ENCODE results near the gene NKAIN2.
"Not testable (repeated sequence)": the region's sequence is repeated elsewhere in the genome, so short reads cannot be mapped to it uniquely, and the experiment has no call there.

Gene NKAIN2

DNA sequence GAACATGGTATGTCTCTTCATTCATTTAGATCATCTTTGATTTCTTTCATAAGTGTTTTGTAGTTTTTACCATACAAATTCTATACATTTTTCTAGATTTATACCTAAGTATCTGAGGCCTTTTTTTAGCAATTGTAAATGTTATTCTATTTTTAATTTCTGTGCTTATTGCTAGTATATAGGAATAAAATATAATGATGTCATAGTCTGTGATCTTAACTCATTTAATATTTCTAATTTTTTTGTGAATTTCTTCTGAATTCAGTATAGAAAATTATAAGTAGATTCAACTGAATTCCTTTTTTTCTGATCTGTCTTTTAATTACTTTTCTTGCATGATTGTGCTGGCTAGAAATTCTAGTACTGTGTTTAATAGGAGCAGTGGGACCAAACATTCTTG lies 520.6 kb downstream of the NKAIN2 start:
- DNase-seq (ENCODE audit: low read depth in 2 of 2) = no peak

DNA sequence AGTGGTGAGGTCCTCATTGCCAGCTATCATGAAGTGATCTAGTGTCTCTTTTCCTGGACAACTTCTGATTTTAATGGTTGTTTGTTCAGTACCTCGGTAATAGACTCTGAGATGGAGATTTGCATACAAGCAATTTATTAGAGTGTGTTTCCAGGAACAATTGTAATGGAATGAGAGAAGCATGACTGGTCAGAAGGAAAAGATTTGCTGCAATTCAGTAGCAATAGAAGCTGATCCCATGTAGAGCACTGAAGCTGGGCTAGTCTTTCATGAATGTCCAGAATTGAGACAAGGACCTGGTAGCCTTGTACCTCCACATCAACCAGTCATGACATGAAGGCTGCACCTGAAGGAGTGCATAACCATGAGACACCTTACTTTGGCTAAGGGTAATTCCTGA lies 526.5 kb downstream of the NKAIN2 start:
- DNase-seq (ENCODE audit: low read depth in 2 of 2) = no peak

DNA sequence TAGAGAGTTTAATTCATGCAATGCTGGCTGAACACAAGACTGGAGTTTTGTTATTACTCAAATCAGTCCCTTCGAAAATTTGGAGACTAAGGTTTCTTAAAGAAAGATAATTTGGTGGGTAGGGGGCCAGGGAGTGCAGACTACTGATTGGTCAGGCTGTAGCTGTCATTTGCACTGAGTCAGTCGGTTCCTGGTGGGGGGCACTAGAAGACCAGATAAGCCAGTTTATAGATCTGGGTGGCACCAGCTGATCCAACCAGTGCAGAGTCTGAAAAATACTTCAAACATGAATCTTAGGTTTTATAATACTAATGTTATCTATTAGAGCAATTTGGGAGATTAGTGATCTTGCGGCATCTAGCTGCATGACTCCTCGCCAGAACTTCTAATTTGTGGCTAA lies 530.7 kb downstream of the NKAIN2 start:
- DNase-seq (ENCODE audit: low read depth in 2 of 2) = no peak

DNA sequence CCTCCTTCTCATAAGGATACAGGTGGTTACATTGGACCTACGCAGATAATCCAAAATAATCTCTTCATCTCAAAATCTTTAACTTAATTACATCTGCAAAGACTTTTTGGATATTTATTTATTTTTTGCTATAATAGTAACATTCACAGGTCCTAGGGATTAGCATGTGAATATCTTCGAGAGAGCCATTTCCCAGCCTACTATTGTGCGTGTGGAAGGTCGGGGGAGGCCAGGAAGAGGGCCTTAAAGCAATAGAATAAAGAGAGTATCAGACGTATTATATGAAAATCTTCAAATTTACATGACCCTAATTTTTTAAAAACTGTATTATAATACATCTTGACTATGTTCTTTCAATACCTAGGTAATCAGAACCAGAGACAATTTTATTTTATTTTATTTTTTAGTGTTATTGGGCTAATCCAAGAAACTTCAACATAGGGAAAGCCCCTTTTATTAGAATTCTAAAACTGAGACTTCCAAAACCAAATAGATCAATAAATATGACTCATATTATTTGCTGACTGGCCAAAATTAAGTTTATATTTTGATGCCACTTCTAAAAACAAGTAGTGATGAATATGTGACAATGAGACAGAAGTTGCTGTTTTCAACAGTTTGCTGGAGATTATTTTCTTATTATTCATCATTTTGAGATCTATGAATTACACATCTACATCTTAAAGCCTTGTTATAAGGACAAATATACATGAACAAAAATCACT lies 536.1 kb downstream of the NKAIN2 start:
- no peak for DNase-seq (ENCODE audit: low read depth in 2 of 2)

DNA sequence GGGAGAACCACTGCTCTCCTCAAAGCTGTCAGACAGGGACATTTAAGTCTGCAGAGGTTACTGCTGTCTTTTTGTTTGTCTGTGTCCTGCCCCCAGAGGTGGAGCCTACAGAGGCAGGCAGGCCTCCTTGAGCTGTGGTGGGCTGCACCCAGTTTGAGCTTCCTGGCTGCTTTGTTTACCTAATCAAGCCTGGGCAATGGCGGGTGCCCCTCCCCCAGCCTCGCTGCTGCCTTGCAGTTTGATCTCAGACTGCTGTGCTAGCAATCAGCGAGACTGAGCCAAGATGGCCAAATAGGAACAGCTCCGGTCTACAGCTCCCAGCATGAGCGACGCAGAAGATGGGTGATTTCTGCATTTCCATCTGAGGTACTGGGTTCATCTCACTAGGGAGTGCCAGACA lies 544.7 kb downstream of the NKAIN2 start:
- DNase-seq (ENCODE audit: low read depth in 2 of 2) = not testable (repeated sequence)

DNA sequence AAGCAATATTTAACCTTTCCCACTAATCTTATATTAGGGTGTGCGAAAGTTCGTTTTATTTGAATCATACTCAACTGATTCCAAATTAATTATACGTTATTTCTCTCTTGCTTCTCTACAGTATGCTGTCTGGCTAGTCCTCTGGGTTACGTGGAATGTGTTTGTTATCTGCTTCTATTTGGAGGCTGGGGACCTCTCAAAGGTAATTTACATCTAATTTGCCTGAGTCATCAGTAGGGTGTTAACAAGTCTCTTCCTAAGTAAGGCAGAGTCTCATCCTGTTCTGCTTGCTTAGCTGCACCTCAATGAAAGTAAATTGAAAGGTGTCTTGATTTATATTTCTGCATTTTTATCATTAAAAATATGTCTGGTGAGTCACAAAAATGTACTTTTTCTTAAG lies 551.5 kb downstream of the NKAIN2 start:
- no peak for DNase-seq (ENCODE audit: low read depth in 2 of 2)

DNA sequence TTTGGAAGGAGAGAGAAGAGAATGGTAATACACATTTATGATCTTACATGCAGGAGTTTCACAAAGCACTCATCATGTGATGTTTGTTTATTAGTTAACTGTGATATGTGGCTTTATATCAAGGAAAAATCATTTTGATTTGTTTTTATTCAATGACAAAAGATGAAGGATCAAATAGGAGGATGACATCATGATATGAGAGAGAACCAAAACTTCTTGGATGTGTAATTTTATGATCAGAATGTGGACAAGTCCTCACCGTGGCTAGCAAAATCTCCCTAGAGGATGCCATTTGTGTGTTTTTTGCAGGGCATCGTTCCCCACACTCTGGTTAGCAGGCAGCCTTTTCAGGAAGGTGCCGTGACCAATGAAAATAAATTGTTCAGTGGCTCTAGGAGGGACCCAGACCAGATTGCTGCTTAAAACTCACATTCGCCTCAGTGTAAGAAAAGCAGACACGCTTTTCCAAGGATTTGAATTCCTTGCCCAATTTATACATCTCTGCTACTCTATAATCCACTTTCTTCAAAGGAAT lies 552.7 kb downstream of the NKAIN2 start:
- DNase-seq (ENCODE audit: low read depth in 2 of 2) = no peak

DNA sequence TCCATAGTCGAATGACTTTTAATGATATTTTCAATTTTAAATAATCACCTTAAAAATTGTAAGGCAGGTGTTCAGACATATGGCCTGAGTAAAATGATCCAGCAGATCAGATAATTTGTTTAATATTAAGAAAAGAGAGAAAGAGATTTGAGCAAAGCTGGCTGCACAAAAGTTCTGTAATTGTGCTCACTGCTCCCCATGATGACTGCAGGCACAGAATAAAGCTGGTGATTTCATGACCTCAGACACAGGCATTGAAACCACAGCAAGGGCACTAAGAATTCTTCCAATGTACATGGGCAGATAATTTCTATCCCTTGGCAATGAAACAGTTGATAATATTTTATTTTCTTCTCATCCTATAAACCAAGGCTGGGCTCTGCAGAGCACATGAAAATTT lies 553.1 kb downstream of the NKAIN2 start:
- DNase-seq (ENCODE audit: low read depth in 2 of 2) = no peak

DNA sequence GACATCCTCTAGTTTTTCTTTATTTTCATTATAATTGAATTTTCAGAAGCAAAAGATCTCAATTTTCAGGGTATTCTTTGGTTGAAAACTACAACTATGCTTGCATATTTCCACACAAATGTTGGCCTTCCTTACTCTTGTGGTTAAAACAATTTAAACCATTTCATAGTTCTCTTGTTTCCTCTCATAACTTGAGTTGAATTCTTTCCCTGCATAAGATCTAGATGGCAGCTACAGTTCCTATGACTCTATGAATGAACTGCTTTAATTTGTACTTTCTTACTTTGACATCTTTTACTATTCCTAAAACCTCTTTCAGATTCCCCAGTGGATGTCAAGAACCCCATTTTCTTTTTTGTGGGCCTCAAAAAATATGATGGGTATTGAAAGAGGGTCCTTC lies 564.5 kb downstream of the NKAIN2 start:
- DNase-seq (ENCODE audit: low read depth in 2 of 2) = no peak

DNA sequence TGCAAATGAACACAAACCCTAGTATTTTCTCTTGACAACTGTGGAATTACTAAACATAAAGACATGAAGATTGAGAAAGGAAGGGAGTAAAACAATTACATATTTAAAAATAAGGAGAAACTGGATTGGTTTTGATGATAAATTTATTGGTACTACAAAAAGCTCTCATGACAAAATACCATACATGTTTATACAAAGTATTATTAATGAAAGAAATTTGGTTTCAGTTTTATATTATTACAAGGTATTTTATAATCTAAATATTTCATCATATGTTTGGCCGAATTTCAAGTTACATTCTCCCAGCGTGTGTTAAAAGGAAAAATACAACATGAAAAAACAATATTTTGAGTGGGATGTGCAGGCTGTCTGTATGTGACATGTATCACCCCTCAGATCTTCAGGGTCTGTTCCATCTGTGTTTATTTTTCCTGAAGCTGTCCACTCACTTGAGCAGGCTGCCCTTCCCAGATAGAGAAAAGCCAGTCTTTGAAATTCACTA lies 568.4 kb downstream of the NKAIN2 start:
- DNase-seq (ENCODE audit: low read depth in 2 of 2) = no peak

DNA sequence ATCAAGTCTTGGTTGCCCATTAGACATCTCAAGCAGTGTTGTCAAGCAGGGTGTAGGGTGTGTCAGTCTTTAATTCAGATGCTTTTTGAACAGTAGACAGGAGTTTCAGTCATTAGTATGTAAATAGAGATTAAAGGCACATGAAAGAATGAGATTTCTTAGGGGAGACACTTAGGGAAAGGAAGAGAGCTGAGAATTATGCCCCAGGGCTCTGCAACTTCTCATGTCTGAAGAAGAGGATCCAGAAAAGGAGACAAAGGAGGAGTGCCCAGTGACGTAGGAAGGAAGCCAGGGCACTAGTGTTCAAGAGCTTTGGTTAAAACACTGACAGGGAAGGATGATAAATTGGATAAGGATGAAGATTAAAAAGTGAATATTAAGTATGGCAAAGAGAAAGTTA lies 569.7 kb downstream of the NKAIN2 start:
- DNase-seq (ENCODE audit: low read depth in 2 of 2) = no peak

DNA sequence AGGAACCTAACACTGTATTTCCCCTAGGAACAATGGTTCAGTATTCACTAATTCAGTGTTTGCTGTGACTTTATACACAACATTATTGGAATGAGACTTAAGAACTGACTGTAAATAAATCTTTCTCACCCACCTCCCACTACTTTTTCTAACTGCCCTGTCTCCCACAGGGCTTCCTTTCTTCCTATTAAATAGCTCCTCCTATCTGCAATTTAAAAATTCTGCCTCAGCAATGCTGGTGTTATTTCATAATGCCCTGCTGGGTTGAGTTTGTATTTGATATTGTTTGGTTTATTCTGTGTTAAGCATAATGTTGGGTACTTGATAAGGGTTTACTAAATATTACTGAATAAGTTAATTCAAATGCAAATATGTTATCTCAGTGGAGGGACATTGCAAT lies 585.5 kb downstream of the NKAIN2 start:
- DNase-seq (ENCODE audit: low read depth in 2 of 2) = no peak

DNA sequence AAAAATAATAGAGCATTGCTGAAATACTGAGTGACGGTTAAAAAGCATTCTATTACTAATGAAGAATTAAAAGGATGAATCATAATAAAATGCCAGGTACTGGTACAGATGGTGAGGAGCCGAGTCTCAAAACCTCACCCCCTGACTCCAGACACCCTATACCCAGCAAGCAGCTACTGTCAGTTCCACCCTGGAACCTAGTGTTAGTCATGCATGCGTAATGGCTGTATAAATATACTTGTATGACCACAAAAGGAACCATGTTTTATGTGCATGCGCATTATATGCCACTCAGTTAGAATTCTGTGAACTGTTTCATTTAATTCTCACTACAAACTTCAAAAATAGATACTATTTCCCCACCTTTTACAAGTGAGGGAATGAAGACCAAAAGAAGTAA lies 589.9 kb downstream of the NKAIN2 start:
- no peak for DNase-seq (ENCODE audit: low read depth in 2 of 2)

DNA sequence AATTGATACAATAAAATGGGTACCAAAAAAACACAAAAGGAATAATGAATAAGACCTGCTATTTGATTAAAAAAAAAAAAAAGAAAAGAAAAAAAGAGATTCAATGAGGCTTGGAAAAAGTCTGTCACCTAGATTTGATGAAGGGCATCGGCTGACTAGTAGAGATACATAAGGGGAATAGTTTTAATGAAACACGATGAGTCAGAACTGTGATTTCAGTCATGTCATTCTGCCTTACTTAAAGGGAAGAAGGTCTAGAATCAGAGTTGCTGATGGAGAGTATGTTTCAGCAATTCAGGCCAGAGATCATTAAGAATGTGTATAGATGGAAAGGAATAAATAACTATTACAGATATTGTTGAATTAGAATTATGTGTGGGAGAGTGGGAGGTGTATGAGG lies 592.7 kb downstream of the NKAIN2 start:
- no peak for DNase-seq (ENCODE audit: low read depth in 2 of 2)

DNA sequence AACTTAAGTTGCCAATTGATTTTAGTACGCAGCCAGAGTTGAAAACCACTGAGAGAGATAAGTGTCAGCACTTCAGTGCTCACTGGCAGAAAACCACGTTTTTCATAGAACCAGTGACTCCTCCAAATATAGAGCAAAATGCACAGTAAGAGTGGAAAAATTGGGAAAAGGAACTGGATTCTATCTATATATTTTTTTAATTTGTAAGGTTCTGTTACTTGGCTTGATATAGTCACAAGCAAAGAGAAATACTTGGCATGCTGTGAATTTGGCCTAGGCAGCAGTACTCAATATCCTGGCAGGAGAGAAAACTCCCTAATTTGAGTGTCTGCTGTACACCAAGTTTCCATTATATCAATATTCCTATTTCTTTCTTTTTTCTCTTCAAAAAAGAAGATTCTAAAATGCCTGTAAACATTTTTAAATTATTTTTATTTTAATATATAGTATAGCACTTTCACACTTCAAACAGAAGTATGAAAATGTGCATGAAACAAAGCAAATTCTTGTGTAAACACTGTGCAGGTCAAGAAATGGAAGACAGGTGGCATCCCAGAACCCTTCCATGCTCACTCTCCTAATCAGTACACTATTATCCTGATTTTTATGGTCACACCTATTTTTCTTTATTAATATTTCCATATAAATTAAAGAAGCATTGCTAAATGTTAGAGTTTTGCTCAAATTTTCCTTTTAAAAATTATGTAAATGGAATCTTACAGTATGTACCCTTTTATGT lies 596.8 kb downstream of the NKAIN2 start:
- DNase-seq (ENCODE audit: low read depth in 2 of 2) = no peak

DNA sequence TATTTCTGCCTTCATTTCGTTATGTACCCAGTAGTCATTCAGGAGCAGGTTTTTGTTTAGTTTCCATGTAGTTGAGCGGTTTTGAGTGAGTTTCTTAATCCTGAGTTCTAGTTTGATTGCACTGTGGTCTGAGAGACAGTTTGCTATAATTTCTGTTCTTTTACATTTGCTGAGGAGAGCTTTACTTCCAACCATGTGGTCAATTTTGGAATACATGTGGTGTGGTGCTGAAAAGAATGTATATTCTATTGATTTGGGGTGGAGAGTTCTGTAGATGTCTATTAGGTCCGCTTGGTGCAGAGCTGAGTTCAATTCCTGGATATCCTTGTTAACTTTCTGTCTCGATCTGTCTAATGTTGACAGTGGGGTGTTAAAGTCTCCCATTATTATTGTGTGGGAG lies 606.8 kb downstream of the NKAIN2 start:
- not testable (repeated sequence) for DNase-seq (ENCODE audit: low read depth in 2 of 2)

DNA sequence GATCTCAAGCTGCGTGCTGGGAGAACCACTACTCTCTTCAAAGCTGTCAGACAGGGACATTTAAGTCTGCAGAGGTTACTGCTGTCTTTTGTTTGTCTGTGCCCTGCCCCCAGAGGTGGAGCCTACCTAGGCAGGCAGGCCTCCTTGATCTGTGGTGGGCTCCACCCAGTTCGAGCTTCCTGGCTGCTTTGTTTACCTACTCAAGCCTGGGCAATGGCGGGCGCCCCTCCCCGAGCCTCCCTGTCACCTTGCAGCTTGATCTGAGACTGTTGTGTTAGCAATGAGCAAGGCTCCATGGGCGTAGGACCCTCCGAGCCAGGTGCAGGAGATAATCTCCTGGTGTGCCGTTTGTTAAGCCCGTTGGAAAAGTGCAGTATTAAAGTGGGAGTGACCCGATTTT lies 609.0 kb downstream of the NKAIN2 start:
- DNase-seq (ENCODE audit: low read depth in 2 of 2) = not testable (repeated sequence)

DNA sequence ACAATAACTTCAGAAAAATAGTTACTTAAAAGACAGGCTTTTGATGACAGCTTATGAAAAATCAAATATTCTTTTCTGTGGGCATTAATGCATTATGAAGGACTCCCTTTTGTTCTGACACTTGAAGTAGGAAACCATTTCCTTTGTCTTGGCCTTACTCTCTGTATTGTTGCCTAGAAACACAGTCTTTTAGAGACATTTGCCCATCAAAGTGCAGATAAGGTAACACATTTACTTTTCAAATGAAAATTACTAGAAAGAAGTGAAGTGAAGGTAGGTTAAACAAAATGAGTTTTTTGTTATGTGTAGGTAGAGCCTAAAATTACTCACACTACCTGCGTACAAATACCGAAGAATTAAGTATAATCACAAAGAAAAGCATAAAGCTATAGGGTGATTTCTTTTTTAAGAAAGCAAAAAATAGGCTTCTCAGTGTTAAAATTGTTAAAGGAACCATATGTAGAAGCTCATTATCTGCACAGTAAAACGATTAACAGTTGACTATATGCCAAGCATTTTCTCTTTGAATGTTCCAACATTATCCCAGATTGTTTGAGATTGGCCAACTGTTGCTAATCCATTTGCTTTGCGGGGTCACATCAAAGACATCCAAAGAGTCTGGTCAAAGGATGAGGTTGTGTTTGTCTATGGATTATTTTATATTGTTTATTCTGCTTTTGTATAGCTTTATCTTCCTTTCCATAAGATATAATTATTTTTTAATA lies 616.6 kb downstream of the NKAIN2 start:
- no peak for DNase-seq (ENCODE audit: low read depth in 2 of 2)

DNA sequence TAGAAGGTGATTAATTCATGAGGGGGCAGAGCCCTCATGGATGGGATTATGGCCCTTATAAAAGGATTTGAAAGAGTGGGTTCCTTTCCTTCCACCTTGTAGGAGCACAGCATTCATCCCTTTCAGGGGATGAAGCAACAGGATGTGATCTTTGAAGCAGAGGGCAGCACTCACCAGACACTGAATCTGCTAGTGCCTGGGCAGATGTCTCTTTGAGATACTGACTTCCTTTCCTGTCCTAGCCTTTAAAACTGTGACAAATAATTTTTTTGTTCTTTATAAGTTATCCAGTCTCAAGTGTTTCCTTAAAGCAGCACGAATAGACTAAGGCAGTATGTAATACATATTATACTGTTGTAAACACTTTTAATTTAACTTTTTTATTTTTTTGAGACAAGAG lies 620.0 kb downstream of the NKAIN2 start:
- DNase-seq (ENCODE audit: low read depth in 2 of 2) = no peak

DNA sequence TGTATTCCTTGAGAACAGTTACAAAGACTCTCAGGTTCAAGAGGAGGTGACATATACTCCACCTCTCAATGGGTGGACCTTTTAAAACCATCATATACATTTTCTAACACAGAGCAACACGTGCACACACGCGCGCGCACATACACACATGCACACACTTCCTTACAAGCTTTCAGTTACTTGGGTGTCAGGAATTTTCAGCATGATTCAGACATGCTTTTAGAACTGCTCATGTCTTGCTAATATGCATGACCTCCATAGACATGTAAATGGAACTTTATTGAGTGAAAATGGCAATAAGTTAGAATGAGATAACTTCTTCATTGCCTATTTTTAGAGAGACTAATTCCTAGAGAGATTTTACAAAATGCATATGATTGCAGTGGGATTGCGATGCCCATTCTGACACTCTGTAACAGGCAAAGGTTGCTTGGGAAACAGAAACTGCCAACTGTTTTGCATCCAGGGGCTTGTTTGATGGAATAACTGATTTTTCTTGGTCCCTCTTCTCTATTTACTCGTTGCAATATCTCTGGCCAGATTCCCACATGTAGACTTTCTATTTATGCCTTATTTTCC lies 627.2 kb downstream of the NKAIN2 start:
- no peak for DNase-seq (ENCODE audit: low read depth in 2 of 2)

DNA sequence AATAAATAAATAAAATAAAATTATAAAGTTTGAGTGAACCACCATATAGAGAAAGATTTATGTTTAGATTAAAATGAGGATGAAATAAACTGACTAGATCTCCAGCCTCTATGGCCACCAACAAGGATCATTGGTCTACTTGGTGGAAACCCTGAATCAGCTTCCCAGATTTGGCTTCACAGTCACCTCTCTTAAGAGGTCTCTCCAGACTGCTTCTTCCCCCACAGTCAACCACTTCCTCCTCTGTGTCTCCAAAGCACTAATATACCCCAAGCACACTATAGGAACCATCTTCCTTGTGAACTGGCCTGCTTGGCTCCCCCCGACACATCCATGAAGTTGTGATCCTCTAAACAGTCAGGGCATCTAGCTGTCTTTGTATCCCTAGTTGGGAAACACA lies 629.0 kb downstream of the NKAIN2 start:
- DNase-seq (ENCODE audit: low read depth in 2 of 2) = no peak

Data from stimulated activated CD8-positive, alpha-beta memory T cell treated with anti-CD3 and anti-CD28 coated beads, Interleukin-7, amount 100 ng/mL, for 1 hour (primary cell).